ENCODE results near the gene GIPC3. TPM values are rescaled to one million over a fixed set of nuclear protein-coding genes. Genes with fewer than 3 reads are reported as not detected.

The GIPC3 gene
- total RNA-seq, 1 donor, result under 0.01 TPM

- no peak overlapping the region for H2AFZ ChIP-seq (ENCODE audit: low read length)
- H3K36me3 ChIP-seq (ENCODE audit: insufficient read depth, low read length), result peaks cover 13% of the 10 kb centered on the region
- H3K27me3 ChIP-seq (ENCODE audit: insufficient read depth, low read length), result no peaks in the 10 kb centered on the region
- H3K4me1 ChIP-seq (ENCODE audit: insufficient read depth, low read length), result peaks cover 8% of the 10 kb centered on the region
- H3K27ac ChIP-seq (ENCODE audit: low read depth, low read length), result no peak overlapping the region
- H3K79me2 ChIP-seq (ENCODE audit: insufficient read depth, low read length), result no peaks in the 10 kb centered on the region
- no peak overlapping the region for H3K4me2 ChIP-seq (ENCODE audit: insufficient read depth, low read length)
- H4K20me1 ChIP-seq (ENCODE audit: insufficient read depth, low read length), result no peaks in the 10 kb centered on the region
- no peak for TF ChIP-seq CTCF (IDR thresholded peaks at IDR 0.05; ENCODE audit: extremely low read depth, low read depth, low read length)
- no peak overlapping the region for H3K4me3 ChIP-seq (ENCODE audit: insufficient read depth, low read length)
- no peaks in the 10 kb centered on the region for H3K9me3 ChIP-seq (ENCODE audit: low read depth, low read length)
- no peak for DNase-seq (ENCODE audit: insufficient read length, low spot score, missing footprints)
Observed at GRCh38 chr19:3611841-3612240, 26.6 kb downstream of the GIPC3 start.

GRCh38 chr19:3612330-3612729, 27.1 kb downstream of the GIPC3 start:
- no peak for TF ChIP-seq CTCF (IDR thresholded peaks at IDR 0.05; ENCODE audit: extremely low read depth, low read depth, low read length)
- no peaks in the 10 kb centered on the region for H3K27me3 ChIP-seq (ENCODE audit: insufficient read depth, low read length)
- no peaks in the 10 kb centered on the region for H3K79me2 ChIP-seq (ENCODE audit: insufficient read depth, low read length)
- H3K36me3 ChIP-seq (ENCODE audit: insufficient read depth, low read length), result peaks cover 13% of the 10 kb centered on the region
- no peak overlapping the region for H3K4me2 ChIP-seq (ENCODE audit: insufficient read depth, low read length)
- H3K9me3 ChIP-seq (ENCODE audit: low read depth, low read length), result no peaks in the 10 kb centered on the region
- no peak for DNase-seq (ENCODE audit: insufficient read length, low spot score, missing footprints)
- H3K4me3 ChIP-seq (ENCODE audit: insufficient read depth, low read length), result no peak overlapping the region
- no peak overlapping the region for H2AFZ ChIP-seq (ENCODE audit: low read length)
- H4K20me1 ChIP-seq (ENCODE audit: insufficient read depth, low read length), result no peaks in the 10 kb centered on the region
- H3K4me1 ChIP-seq (ENCODE audit: insufficient read depth, low read length), result peaks cover 4% of the 10 kb centered on the region
- no peak overlapping the region for H3K27ac ChIP-seq (ENCODE audit: low read depth, low read length)

DNA sequence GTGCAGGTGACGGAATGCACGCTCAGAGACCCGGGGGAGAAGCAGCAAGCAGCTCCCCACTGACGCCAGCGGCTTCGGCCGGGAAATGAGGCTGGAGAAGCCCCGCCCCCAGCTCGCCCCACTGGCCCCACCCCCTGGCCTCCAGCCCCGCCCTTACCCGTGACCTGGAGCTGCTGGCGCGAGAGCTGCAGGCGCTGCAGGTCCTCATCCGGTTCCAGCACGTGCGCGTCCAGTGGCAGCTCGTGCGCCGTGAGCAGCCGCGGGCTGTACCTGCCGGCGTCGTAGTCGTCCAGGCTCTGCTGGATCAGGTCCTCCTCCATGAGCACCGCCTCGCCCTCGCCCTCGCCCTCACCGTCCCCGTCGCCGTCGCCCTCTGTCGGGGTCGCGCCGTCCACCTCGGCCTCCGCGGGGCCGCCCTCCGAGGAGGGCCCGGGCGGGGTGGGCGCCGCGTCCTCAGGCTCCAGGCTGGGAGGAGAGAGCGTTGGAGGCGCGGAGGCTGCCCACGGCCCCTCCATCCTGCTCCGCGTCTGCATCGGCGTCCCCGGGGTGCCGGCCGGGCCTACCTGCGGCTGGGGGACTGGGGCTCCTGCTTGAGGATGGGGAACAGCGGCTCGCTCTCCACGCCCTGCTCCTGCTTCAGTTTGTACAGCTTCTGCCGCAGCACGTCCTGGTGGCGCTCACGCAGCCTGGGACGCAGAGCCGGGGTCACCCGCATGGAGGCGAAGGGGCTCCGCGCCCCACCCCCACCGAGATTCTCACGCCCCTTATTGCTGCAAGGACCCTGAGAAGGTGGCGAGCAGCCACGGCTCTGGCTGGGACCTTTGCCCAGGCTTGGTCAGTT, 27.8 kb downstream of the GIPC3 start:
- no peaks in the 10 kb centered on the region for H3K4me1 ChIP-seq (ENCODE audit: insufficient read depth, low read length)
- no peak overlapping the region for H3K4me3 ChIP-seq (ENCODE audit: insufficient read depth, low read length)
- no peaks in the 10 kb centered on the region for H3K27me3 ChIP-seq (ENCODE audit: insufficient read depth, low read length)
- no peak overlapping the region for H2AFZ ChIP-seq (ENCODE audit: low read length)
- TF ChIP-seq CTCF (IDR thresholded peaks at IDR 0.05; ENCODE audit: extremely low read depth, low read depth, low read length), result no peak
- peaks cover 13% of the 10 kb centered on the region for H3K36me3 ChIP-seq (ENCODE audit: insufficient read depth, low read length)
- H4K20me1 ChIP-seq (ENCODE audit: insufficient read depth, low read length), result peaks cover 5% of the 10 kb centered on the region
- no peaks in the 10 kb centered on the region for H3K9me3 ChIP-seq (ENCODE audit: low read depth, low read length)
- H3K27ac ChIP-seq (ENCODE audit: low read depth, low read length), result no peak overlapping the region
- H3K79me2 ChIP-seq (ENCODE audit: insufficient read depth, low read length), result no peaks in the 10 kb centered on the region
- DNase-seq (ENCODE audit: insufficient read length, low spot score, missing footprints), result no peak
- no peak overlapping the region for H3K4me2 ChIP-seq (ENCODE audit: insufficient read depth, low read length)

DNA sequence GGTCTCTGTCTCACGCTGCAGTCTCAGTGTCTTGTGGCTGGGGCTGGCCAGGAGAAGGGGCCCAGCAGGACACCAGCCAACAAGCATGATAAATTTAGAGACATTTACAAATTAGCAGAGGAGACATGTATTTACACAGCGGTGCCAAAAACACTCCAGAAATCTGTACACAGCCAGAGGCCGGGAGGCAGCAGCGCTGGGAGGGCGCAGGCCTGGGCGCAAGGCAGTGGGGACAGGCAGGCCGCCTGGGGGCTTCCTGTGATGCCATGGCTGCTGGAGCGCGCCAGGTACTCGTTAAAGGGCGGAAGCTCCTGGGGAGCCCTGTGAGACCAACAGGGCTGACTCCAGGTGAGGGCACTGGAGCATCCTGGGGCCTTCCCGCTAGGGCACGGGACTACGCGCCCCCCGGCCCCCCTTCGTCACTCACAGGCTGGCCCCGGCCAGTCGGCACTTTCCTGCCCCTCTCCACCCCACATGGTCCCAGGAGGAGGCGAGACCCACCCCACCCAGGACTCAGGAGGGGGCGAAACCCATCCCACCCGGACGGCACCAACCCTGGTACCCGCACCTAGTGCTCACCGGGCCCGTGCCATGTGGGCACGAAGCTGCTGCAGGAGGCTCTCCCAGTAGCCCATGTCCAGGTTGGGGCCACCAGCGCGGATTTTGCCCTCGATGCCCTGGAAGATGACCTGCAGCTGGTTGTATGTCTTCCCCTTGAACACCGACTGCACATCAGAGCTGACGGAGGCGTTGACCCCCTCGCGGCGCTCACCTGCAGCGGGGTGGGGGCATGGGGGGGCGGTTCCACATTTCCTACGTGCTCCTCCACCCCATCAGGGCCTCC, 28.8 kb downstream of the GIPC3 start:
- TF ChIP-seq CTCF (IDR thresholded peaks at IDR 0.05; ENCODE audit: extremely low read depth, low read depth, low read length), result no peak
- DNase-seq (ENCODE audit: insufficient read length, low spot score, missing footprints), result no peak
- H2AFZ ChIP-seq (ENCODE audit: low read length), result no peak overlapping the region
- no peaks in the 10 kb centered on the region for H3K27me3 ChIP-seq (ENCODE audit: insufficient read depth, low read length)
- no peaks in the 10 kb centered on the region for H3K4me1 ChIP-seq (ENCODE audit: insufficient read depth, low read length)
- no peak overlapping the region for H3K4me3 ChIP-seq (ENCODE audit: insufficient read depth, low read length)
- H3K79me2 ChIP-seq (ENCODE audit: insufficient read depth, low read length), result no peaks in the 10 kb centered on the region
- H3K36me3 ChIP-seq (ENCODE audit: insufficient read depth, low read length), result peaks cover 13% of the 10 kb centered on the region
- H3K9me3 ChIP-seq (ENCODE audit: low read depth, low read length), result no peaks in the 10 kb centered on the region
- no peak overlapping the region for H3K27ac ChIP-seq (ENCODE audit: low read depth, low read length)
- H4K20me1 ChIP-seq (ENCODE audit: insufficient read depth, low read length), result peaks cover 7% of the 10 kb centered on the region
- H3K4me2 ChIP-seq (ENCODE audit: insufficient read depth, low read length), result no peak overlapping the region
